ENCODE data around the gene SLC23A1. TPM values are rescaled to one million over a fixed set of nuclear protein-coding genes. Genes with fewer than 3 reads are reported as not detected.

The SLC23A1 gene
- total and polyA plus RNA-seq, 9 of the 15 experiments (the other 6 are each of a cell fraction or from before 2014, with no cell fraction given), result 0.03 to 0.20 (median 0.05) TPM; not detected in 5

- TF ChIP-seq SP2 (IDR thresholded peaks at IDR 0.05; ENCODE audit: extremely low read depth, low read depth, low read length, poor library complexity, severe bottlenecking) (no peak), ZNF77 (CRISPR knock-in tag; IDR thresholded peaks at IDR 0.05) (no peak), ZNF583 (CRISPR knock-in tag; IDR thresholded peaks at IDR 0.05) (no peak), TGIF2 (CRISPR knock-in tag; IDR thresholded peaks at IDR 0.05) (no peak), XRCC4 (IDR thresholded peaks at IDR 0.05; ENCODE audit: extremely low read depth, insufficient read depth, insufficient read length) (no peak), MCM5 (IDR thresholded peaks at IDR 0.05; ENCODE audit: low read depth) (no peak), KDM2B (CRISPR knock-in tag; IDR thresholded peaks at IDR 0.05) (no peak), PRDM10 (IDR thresholded peaks at IDR 0.05; ENCODE audit: partially characterized antibody) (no peak), IRF2 (CRISPR knock-in tag; IDR thresholded peaks at IDR 0.05) (no peak), ETS2 (tag; IDR thresholded peaks at IDR 0.05; ENCODE audit: borderline replicate concordance, poor library complexity, severe bottlenecking) (no peak), ZBTB5 (IDR thresholded peaks at IDR 0.05) (no peak; the same call in 1 of the 2 replicates), NCOR1 (IDR thresholded peaks at IDR 0.05) (no peak; the same call in 1 of the 2 replicates), PRMT5 (CRISPR knock-in tag; IDR thresholded peaks at IDR 0.05) (no peak), SIN3B (IDR thresholded peaks at IDR 0.05; ENCODE audit: low read depth) (peak; percentile 47; the same call in 1 of the 2 replicates), RBBP5 (IDR thresholded peaks at IDR 0.05; ENCODE audit: borderline replicate concordance, insufficient read depth, low read length, poor library complexity, severe bottlenecking) (peak; percentile 95), ZNF830 (CRISPR knock-in tag; IDR thresholded peaks at IDR 0.05) (no peak), NCOA4 (IDR thresholded peaks at IDR 0.05; ENCODE audit: partially characterized antibody) (no peak), FOXM1 (IDR thresholded peaks at IDR 0.05; ENCODE audit: low read depth) (no peak), FOXM1 (CRISPR knock-in tag; IDR thresholded peaks at IDR 0.05; ENCODE audit: low read depth) (peak; percentile 20; the same call in 1 of the 2 replicates), ZNF717 (CRISPR knock-in tag; IDR thresholded peaks at IDR 0.05) (no peak), BRF1 (IDR thresholded peaks at IDR 0.05; ENCODE audit: borderline replicate concordance, extremely low read depth, insufficient read length) (no peak), ZNF561 (CRISPR knock-in tag; conservative IDR thresholded peaks at IDR 0.05) (no peak), U2AF2 (optimal IDR thresholded peaks at IDR 0.05; ENCODE audit: low read depth, low read length) (no peak), RAD51 (IDR thresholded peaks at IDR 0.05; ENCODE audit: borderline replicate concordance, low read depth) (peak; percentile 48; the same call in 1 of the 2 replicates), TAF1 (IDR thresholded peaks at IDR 0.05; ENCODE audit: control insufficient read depth, extremely low read depth, insufficient read depth, low read length, severe bottlenecking) (peak; percentile 91)
Observed at GRCh38 chr5:139341689-139342422, 41.2 kb downstream of the SLC23A1 start, which contains the start of gene PAIP2 (continued).
